DMS53 treated with DMSO at 0.1 percent for 48 hours (cell line): Measurements from ENCODE around the gene HCFC1R1.
"Not testable (repeated sequence)": the region's sequence is repeated elsewhere in the genome, so short reads cannot be mapped to it uniquely, and the experiment has no call there.

Source experiments
- DNase-seq: peaks from one replicate; lab custom pipeline; 2025; ENCODE audit not compliant: unreplicated experiment; lab: John Stamatoyannopoulos, UW

Gene HCFC1R1

DNA sequence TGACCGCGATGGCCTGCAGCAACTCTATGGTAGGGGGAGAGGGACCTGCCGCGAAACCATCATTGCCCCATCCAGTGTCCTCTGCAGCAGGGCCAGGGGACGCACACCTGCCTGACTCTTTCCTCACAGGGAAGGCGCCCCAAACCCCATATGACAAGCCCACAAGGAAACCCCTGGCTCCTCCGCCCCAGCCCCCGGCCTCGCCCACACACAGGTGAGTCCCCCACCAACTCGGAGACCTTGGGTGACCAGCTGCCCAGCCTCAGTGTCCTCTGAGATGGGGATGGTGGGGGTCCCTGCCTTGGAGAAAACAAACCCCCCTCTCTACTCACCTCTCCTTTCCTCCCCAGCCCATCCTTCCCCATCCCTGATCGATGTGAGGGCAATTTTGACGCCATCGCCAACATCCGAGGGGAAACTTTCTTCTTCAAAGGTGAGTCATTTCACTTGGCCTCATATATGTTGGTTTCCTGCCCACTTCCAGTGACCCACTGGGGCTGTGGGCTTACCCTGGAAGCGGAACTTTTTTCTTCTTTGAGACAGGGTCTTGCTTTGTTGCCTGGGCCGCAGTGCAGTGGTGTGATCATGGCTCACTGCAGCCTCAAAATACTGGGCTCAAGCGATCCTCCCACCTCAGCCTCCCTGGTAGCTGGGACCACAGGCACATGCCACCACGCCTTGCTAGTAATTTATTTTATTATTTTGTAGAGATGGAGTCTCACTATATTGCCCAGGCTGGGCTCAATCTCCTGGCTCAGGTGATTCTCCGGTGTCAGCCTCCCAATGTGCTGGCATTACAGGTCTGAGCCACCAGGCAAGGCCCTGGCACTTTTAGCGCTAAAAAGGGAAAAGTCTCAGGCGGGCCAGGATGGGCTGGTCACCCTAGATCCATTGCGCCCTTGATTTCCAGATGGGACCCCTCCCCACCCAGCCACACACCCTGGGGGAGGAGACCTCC is 33.7 kb upstream of the HCFC1R1 start:
- no peak for DNase-seq

DNA sequence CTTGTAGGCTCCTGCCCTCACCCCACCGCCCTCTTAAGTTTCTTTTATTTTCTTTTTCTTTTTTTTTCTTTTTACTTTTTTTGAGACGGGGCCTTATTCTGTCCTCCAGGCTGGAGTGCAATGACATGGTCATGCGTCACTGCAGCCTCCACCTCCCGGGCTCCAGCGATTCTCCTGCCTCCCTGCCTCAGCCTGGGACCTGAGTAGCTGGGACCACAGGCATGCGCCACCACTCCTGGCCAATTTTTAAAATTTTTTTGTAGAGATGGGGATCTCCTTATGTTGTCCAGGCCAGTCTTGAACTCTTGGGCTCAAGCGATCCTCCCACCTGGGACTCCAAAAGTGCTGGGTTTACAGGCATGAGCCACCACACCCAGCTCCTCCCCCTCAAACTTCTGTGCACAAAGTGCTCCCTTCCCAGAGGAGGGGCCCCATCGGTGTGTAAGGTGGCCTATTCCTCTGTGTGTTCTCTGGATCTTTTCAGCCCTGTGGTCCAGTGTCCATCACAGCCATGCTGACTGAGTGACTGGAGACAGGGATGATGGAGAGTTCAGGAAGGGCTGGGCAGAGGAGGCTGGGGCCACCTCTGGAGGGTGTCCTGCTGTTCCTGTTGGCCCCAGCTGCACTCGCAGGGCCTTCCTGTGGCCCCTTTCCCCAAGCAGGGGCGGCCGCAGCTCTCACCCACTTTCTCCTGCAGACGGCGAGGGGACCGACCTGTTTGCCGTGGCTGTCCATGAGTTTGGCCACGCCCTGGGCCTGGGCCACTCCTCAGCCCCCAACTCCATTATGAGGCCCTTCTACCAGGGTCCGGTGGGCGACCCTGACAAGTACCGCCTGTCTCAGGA is 32.8 kb upstream of the HCFC1R1 start:
- no peak for DNase-seq

DNA sequence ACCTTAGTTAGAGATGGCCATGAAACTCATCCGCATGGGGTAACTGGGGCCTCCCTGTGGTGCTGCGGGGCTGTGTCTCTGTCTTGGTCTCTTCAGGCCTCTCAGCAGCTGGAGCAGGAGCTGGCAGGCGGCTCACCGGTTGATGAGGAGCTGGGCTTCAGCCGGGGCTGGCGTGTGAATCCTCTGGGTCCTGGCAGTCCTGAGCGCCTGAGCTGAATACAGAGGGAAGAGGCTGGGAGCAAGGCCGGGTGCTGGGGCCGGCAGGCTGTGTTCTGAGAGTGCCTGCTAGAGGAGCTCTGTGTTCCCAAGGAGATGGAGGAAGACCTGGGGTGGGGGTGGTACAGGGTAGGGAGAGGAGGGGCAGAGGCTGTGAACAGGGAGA is 32.0 kb upstream of the HCFC1R1 start:
- DNase-seq = not testable (repeated sequence)

DNA sequence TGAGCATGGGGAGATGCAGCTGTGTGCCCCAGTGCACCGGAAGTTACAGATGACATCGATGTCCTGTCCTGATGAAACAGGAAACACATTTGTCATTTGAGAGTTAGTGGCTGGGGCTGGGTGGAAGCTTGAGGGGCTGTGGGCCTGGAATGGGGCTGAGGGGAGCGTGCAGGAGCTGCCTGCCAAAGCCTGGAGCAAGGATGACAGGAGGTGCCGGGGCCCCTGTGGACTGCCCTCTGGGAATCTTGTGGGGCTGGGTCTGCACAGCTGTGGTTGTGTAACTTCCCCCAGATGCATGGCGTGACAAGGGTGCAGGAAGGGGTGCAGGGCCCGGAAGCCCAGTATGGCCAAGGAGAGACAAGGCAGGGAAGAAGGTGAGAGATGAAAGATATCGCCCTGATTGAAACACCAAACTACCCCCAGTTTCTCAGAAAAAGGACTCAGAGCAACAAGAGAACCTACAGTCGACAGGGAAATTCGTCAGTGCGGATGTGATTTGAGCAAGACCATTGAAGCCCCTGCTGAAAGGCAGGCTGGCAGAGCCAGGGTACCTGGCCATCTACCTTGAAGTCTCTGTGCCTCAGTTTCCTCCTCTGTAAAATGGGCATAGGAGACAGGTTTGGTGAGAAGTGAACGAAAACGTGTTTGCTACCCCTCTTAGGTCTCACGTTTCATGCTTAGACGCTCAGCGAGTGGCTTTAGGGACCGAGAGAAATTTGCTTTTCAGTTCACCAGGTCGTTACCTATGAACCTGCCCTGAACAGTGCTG is 31.4 kb upstream of the HCFC1R1 start:
- DNase-seq = no peak

DNA sequence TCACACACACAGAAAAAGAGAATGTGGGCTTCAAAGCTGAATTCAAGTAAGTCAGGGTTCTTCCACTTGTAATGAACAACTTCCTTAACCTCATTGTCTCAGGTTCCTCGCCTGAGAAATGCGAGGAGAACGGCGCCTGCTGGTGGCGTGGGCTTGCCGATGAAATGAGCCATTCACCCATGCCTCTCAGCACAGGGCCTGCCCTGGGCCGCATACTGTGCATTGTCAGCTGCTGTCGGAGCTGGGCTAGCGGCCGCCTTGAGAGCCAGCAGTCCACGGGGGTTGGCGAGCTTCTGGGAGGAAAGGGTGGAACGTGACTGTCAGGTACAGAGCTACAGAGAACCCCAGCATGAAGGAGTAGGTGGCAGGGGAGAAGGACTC is 29.6 kb upstream of the HCFC1R1 start:
- not testable (repeated sequence) for DNase-seq

DNA sequence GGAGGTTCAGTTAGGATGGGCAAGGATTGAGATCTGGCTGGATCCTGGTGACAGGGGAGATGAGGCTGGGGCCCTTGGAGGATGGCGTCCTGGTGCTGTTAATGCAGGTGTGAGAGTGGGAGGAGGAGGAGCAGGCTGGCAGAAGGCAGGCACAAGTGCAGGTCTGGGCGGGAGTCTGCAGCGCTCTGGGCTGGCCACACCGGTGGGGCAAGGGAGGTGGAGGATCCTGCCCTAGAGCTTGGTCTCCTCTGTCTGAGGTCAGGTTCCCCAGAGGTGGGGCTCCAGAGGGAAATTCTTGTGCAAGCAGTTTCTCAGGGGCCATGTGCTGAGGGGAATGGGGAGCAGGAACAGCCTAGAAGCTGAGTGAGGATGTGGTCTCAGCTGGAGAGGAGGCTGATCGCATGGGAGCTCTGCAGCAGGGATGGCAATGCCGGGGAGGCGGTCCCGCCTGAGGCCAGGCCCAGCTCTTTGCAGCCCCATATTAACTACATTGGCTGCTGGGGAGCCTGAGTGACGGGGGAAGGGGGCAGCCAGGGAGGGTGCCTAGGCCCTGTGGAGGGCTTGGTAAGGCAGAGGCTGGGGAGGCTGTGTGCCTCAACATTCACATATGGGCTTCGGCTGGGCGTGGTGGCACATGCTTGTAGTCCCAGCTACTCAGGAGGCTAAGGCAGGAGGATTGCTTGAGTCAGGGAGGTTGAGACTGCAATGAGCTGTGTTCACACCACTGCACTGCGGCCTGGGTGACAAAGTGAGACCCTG is 29.0 kb upstream of the HCFC1R1 start:
- not testable (repeated sequence) for DNase-seq

DNA sequence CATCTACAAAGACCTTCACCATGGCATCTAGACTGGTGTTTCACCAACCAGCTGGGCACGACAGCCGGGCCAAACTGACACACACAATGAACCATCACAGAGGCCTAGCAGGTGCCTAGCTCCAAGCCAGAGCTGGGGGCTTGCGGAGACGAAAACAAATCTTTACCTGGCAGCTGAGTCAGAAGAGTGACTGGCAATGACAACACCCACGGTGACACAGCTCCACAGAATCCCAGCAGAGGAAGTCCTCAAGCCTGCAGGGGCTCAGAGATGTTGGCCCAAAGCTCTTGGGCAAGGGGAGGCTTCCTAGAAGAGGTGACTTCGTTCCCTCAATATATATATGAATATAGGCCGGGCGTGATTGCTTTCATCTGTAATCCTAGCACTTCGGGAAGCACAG is 27.8 kb upstream of the HCFC1R1 start:
- DNase-seq = no peak

DNA sequence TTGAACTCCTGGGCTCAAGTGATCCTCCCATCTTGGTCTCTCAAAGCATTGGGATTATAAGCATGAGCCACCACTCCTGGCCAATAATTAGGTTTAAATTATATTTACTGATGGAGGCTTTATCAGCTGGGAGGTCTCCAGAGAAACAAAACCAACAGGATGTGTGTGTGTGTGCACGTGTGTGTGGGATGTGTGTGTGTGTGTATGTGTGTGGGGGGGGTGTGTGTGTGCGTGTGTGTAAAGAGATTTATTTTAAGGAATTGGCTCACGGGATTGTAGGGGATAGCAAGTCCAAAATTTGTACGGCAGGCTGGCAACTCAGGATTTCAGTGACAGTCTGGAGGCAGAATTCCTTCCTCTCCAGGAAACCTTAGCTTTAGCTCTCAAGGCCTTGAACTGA is 27.3 kb upstream of the HCFC1R1 start:
- DNase-seq = no peak

DNA sequence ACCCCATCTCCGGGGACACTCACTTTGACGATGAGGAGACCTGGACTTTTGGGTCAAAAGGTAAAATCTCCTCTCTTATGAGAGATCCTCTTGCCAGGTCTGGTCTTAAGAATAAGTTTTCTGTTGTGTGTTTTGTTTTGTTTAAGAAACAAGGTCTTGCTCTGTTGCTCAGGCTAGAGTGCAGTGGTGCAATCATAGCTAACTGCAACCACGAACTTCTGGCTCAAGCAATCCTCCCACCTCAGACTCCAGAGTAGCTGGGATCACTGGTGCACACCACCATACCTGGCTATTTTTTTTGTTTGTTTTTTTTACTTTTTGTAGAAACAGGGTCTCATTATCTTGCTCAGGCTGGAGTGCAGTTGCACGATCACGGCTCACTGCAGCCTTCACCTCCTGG is 26.7 kb upstream of the HCFC1R1 start:
- no peak for DNase-seq

DNA sequence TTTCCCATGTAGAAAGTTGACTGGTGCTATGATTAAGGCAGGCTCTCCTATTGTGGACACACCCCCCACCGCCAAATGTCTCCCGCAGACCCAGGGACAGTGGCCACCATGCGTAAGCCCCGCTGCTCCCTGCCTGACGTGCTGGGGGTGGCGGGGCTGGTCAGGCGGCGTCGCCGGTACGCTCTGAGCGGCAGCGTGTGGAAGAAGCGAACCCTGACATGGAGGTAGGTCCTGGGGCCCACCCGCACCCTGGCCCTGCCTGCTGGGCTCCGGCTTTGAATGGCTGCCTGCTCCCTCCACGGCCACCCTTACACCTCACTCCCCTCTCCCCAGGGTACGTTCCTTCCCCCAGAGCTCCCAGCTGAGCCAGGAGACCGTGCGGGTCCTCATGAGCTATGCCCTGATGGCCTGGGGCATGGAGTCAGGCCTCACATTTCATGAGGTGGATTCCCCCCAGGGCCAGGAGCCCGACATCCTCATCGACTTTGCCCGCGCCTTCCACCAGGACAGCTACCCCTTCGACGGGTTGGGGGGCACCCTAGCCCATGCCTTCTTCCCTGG is 26.3 kb upstream of the HCFC1R1 start:
- no peak for DNase-seq

DNA sequence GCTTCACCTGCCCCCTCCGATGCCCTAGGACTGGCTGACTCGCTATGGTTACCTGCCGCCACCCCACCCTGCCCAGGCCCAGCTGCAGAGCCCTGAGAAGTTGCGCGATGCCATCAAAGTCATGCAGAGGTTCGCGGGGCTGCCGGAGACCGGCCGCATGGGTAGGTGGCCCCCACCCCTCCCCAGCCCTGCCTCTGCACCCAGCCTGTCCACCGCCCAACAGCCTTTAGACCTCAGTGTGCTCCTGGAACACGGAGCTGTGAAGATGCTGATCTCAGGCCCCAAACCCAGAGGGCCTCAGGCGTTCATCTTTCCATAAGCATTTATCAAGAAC is 23.6 kb upstream of the HCFC1R1 start:
- no peak for DNase-seq

DNA sequence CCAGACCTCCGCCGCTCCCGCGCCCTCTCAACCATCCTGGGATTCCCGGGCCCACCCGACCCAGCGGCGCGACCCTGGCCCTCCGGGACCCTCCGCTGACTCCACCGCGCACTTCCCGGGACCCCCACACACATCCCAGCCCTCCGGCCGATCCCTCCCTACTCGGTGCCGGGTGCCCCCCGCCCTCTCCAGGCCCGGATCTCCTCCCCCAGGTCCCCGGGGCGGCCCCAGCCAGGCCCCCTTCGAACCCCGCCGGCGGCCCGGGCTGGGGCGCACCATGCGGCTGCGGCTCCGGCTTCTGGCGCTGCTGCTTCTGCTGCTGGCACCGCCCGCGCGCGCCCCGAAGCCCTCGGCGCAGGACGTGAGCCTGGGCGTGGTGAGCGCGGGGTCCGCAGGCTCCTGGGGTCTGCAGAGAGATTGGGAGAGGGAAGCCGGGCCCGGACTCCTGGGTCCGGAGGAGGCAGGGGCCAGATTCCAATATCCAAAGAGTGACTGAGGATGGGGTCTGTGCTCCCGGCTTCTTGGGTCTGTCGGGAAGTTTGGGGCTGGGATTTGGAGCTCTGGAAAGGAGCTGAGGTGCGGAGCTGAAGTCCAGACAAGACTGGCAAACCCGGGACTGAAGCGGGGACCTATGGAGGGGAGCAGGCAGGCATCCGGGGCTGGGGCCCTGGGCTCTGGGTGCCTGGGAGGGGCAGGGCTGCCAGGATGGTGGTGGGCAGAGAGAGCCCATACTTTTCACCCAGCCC is 23.1 kb upstream of the HCFC1R1 start:
- DNase-seq = no peak

DNA sequence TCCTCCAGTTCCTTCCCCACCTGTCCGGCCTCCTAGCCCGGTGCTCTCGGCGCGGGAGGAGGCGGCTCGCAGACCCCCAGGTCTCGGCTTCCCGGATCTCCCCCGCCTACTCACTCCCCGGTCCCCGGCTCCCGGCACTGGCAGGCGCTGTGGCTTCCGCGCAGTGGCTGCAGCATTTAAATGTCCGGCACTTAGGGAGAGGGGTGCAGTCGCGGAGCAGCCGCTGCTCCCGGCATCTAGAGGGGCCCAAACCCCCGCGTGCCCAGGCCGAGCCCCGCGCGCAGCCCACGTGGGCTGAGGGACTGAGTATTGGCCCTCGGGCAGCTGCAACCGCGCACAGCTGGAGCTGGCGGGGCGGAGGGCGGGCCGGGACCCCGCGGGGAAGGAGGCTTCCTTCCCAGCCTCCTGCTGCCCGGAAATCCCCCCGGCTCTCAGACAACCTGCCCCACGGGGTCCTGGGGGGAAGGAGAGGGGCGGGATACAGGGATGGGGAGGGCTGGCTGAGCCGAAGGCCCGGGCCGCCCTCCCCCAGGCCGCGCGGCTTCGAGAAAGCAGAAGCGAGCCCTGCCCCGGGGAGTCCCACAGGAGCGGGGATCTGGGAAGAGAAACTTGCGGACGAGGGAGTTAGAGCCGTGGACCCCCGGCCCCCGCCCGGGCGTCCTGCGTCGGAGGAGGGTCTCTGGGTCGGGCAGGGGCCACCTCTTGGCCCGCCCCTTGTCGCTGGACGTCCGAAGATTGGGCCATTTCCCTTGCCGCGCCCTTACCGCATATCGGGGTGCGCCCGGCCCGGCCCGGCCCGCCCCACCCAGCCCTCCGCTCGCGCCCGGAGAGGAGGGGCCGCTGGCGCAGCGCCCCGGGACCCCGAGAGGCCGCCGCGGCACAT is 22.3 kb upstream of the HCFC1R1 start, which contains the start of gene MMP25:
Gene MMP25, plus strand, starts transcription at position 804 of the 883 bp plus-strand sequence. CDS start 357 bp downstream, outside the sequence.
- DNase-seq = no peak

DNA sequence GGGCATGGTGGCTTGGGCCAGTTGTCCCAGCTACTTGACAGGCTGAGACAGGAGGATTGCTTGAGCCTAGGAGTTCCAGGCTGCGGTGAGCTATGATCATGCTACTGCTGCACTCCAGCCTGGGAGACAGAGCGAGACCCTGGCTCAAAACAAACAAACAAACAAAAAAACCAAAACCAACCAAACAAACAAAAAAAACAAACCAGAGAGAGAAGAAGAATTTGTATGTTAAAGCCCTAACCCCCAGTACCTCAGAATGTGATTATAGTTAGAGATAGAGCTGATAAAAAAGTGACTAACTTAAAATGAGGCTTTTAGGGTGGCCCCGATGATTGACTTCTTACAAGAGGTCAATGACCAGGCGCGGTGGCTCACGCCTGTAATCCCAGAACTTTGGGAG is 21.0 kb upstream of the HCFC1R1 start:
- no peak for DNase-seq

DNA sequence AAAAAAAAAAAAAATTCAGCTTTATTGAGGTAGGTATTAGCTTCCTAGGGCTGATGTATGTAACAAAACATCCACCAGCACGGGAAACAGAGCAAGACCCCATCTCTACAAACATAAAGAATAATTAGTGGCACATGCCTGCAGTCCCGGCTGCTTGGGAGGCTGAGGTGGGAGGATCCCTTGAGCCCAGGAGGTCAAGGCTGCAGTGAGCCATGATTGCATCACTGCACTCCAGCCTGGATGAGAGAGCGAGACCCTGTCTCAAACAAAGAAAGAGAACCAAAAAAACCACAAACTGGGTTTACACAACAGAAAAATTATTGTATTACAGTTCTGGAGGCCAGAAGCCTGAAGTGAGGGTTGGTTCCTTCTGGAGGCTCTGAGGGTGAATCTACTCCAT is 18.6 kb upstream of the HCFC1R1 start:
- DNase-seq = no peak

DNA sequence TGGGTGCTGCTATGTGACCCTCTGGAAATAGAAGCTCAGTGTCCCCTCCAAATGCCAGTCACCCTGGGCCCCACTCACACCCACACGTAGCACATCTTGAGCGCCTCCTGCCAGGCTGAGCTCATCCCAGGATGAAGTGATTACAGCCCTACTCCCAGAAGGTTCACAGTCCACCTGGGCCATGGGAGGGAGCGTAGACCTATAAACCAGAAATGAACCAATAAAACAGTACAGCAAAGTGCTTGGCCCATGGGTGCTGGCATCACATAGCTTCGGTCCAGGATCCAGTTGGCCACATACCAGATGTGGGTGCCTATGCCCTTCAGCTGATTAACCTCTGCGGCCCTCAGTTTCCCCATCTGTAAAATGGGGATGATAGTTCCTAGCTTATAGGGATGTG is 15.2 kb upstream of the HCFC1R1 start:
- no peak for DNase-seq

DNA sequence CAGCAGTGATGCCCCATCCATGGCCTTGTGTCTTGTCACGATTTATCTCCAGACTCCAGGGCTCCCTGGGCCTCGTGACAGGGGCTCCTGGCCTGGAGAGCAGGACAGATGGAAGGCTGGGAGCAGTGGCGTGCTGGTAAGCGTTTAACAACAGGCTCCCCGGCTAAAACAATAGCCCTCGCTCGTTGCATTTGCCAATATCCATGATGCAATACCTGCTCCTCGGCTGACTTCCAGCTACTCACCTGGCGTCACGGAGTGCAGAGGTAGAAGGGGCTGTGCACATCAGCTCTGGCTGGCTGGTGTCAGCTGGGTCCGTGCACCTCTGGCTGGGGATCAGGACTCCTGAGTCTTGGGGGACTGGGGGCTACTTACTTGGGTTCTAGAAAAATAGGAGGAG is 14.5 kb upstream of the HCFC1R1 start:
- DNase-seq = no peak

DNA sequence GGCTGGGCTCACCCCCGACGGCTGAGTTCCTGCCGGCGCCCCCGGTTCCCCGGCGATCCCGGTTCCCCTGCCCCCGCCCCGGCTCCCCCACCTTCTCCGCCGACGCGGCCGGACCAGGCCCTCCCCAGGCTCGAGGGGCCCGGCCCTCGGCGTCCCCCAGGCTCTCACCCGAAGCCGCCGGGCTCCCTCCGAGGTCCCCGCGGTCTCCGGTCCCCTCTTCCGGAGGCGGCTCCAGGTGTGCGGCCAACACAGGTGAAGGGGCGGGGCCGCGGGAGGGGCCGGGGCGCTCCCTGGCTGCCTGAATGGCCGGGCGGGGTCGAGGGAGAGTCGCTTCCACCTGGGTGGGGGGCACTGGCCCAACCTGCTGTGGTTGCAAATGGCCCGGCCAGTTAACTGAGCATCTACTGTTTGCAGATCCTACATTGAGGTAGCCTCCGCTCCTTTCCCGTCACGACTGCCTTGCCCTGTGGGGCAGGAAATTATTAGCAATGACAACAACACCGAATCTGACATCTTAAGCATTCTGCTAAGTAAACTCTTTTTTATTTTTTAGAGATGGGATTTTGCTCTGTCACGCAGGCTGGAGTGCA is 13.1 kb upstream of the HCFC1R1 start, which contains the start of gene BICDL2:
Gene BICDL2, minus strand, starts transcription at position 219 of the 590 bp plus-strand sequence. CDS start 1,448 bp downstream, outside the sequence.
- peak; percentile 7 for DNase-seq
